Stomach (tissue), 9 donors: ENCODE measurements around the gene APBA3. TPM values are rescaled to one million over a fixed set of nuclear protein-coding genes. Genes with fewer than 3 reads are reported as not detected.

Experiments
- DNase-seq, 2 donors: peaks; one replicate each; pipeline versions ENCODE4 v3.0.0 to v3.0.0-alpha.2; 2013 to 2019
- H3K27ac ChIP-seq, 5 donors: fragments of 200-600 bp in 4 of 5; sonication (generic) in 4 of 5; one replicate each; pipeline ENCODE4 v1.5.1; 2013 to 2019; ENCODE audit warnings: mild to moderate bottlenecking in 1 of 5, moderate library complexity in 1 of 5
- H3K27me3 ChIP-seq, 3 donors: fragments of 200-600 bp; sonication (generic); one replicate each; pipeline ENCODE4 v1.5.1; 2017 to 2019; ENCODE audit warnings: mixed run types in 1 of 3
- H3K36me3 ChIP-seq, 4 donors: fragments of 200-600 bp; sonication (generic); 1 replicate in 3 of 4; 2 replicates in 1 of 4; pipeline ENCODE4 v1.5.1; 2016 to 2019
- H3K4me1 ChIP-seq, 4 donors: fragments of 200-600 bp; sonication (generic); one replicate each; pipeline ENCODE4 v1.5.1; 2016 to 2019
- H3K4me3 ChIP-seq, 4 donors: fragments of 200-600 bp; sonication (generic) in 3 of 4; one replicate each; pipeline ENCODE4 v1.5.1; 2016 to 2019; ENCODE audit warnings: mild to moderate bottlenecking in 1 of 4
- H3K9me3 ChIP-seq, 4 donors: fragments of 200-600 bp; sonication (generic); one replicate each; pipeline ENCODE4 v1.5.1; 2016 to 2019
- CTCF ChIP-seq, 7 experiments: fragments of 450-650 bp in 4 of 7; fragments of 200-600 bp in 3 of 7; sonication (generic) in 3 of 7; IDR thresholded peaks; one replicate each; pipeline ENCODE4 v1.5.1; 2016 to 2019; ENCODE audit warnings: antibody characterized with exemption in 7 of 7, control low read depth in 2 of 7, mild to moderate bottlenecking in 1 of 7
- EP300 ChIP-seq: sonication (generic); formaldehyde crosslinking; IDR thresholded peaks from one replicate; pipeline ENCODE4 v1.6.1; 2017; ENCODE audit warnings: antibody characterized with exemption
- POLR2A ChIP-seq, 4 donors: fragments of 450-650 bp; IDR thresholded peaks; one replicate each; pipeline ENCODE4 v1.6.1; 2016; ENCODE audit warnings: antibody characterized with exemption in 4 of 4, control low read depth in 2 of 4, mild to moderate bottlenecking in 1 of 4, moderate library complexity in 1 of 4
- POLR2AphosphoS5 ChIP-seq, 3 donors: sonication (generic); formaldehyde crosslinking; IDR thresholded peaks; one replicate each; pipeline ENCODE4 v1.6.1; 2016; ENCODE audit warnings: antibody characterized with exemption in 3 of 3
- WGBS, 5 donors: extraction: QIAGEN DNeasy Blood & Tissue Kit in 3 of 5; methylation state at CpG; one replicate each; pipeline versions ENCODE4 v1.1.5 to v1.1.7; 2013 to 2018; 5-methylcytosine and 5-hydroxymethylcytosine counted together
- intact Hi-C: fragments of 100-400 bp; cut with DNase I; formaldehyde crosslinking; loops from one replicate; pipeline ENCODE4 v1.15.1; 2023; ENCODE audit warnings: low total_unique reads
- polyA plus RNA-seq, 3 donors: library from polyadenylated mRNA; stranded (reverse); fragments of 200-250 nt; gene quantifications; one replicate each; pipeline ENCODE4 v1.2.3, GENCODE V29; 2013
- total RNA-seq, 5 donors: library from RNA; depleted of rRNA; stranded (reverse); fragments of >200 nt; gene quantifications; one replicate each; pipeline versions ENCODE4 v1.1.0 to v1.2.3, GENCODE V29; 2014 to 2016
- donor health status: healthy with polysubstance abuse.
- donor health status: Bipolar disorder and iron deficiency.
- donor health status: healthy.

APBA3 gene
- total and polyA plus RNA-seq, 8 donors: 9.4 to 111 (median 16.6) TPM

- intact Hi-C loops: no loop called here
- Histone ChIP-seq H3K27ac (no peak overlapping the region), H3K4me3 (no peak overlapping the region), H3K27me3 (peaks cover 0 to 12% (median 0%) of the 10 kb centered on the region in 3 donors), H3K9me3 (no peaks in the 10 kb centered on the region), H3K4me1 (peaks cover 0 to 26% (median 13%) of the 10 kb centered on the region in 4 donors), H3K36me3 (peaks cover 4 to 52% (median 42%) of the 10 kb centered on the region in 4 donors)
- DNase-seq: no peak
- 86 to 97% (median 95%) methylated on average over 5 to 32 of the region's 32 CpGs for WGBS, 5 donors
- no peak for TF ChIP-seq CTCF (IDR thresholded peaks at IDR 0.05)
- TF ChIP-seq EP300: no peak
Measured at GRCh38 chr19:3730457-3730958, 31.0 kb downstream of the APBA3 start.

GRCh38 chr19:3725640-3726310 is 35.7 kb downstream of the APBA3 start:
- Histone ChIP-seq H3K36me3 (peaks cover 0 to 11% (median 8%) of the 10 kb centered on the region in 4 donors), H3K27me3 (peaks cover 0 to 45% (median 26%) of the 10 kb centered on the region in 3 donors), H3K9me3 (no peaks in the 10 kb centered on the region), H3K4me1 (peaks cover 4 to 71% (median 44%) of the 10 kb centered on the region in 4 donors), H3K4me3 (no peak overlapping the region), H3K27ac (peak overlapping the region; percentile 68 to 85 (median 82))
- WGBS, 5 donors: 14 to 27% (median 20%) methylated on average over 8 to 14 of the region's 14 CpGs
- TF ChIP-seq CTCF (IDR thresholded peaks at IDR 0.05) (no peak), POLR2AphosphoS5 (IDR thresholded peaks at IDR 0.05) (peak in 2 of 3 donors; percentile 89 to 91)
- intact Hi-C loops: no loop called here
- peak; percentile 91 to 95 for DNase-seq

- no peak for DNase-seq
- Histone ChIP-seq H3K27ac (peak overlapping the region; percentile 68 to 86 (median 82)), H3K9me3 (no peaks in the 10 kb centered on the region), H3K36me3 (peaks cover 0 to 5% (median 2%) of the 10 kb centered on the region in 4 donors), H3K4me1 (peaks cover 4 to 77% (median 51%) of the 10 kb centered on the region in 4 donors), H3K27me3 (peaks cover 0 to 51% (median 32%) of the 10 kb centered on the region in 3 donors), H3K4me3 (no peak overlapping the region)
- intact Hi-C loops: no loop called here
- 34 to 55% (median 45%) methylated on average over 3 of the region's 3 CpGs for WGBS, 5 donors
- TF ChIP-seq POLR2A (IDR thresholded peaks at IDR 0.05): no peak
- no peak for TF ChIP-seq EP300
- no peak for TF ChIP-seq CTCF (IDR thresholded peaks at IDR 0.05)
- no peak for TF ChIP-seq POLR2AphosphoS5 (IDR thresholded peaks at IDR 0.05)
Measured at GRCh38 chr19:3725121-3725520, 36.4 kb downstream of the APBA3 start.

- peaks cover 4 to 85% (median 57%) of the 10 kb centered on the region in 4 donors for H3K4me1 ChIP-seq
- WGBS, 5 donors: 34 to 67% (median 42%) methylated on average over 8 of the region's 8 CpGs
- peaks cover 0 to 64% (median 36%) of the 10 kb centered on the region in 3 donors for H3K27me3 ChIP-seq
- H3K27ac ChIP-seq: peak overlapping the region; percentile 57 to 88 (median 82)
- DNase-seq: no peak
- no peak for TF ChIP-seq POLR2A (IDR thresholded peaks at IDR 0.05)
- H3K9me3 ChIP-seq: no peaks in the 10 kb centered on the region
- intact Hi-C loops: no loop called here
- no peaks in the 10 kb centered on the region for H3K36me3 ChIP-seq
- H3K4me3 ChIP-seq: no peak overlapping the region
Measured at GRCh38 chr19:3723883-3724282, 37.6 kb downstream of the APBA3 start.

GRCh38 chr19:3723110-3723488 is 38.4 kb downstream of the APBA3 start:
- 74 to 91% (median 86%) methylated on average over 5 of the region's 5 CpGs for WGBS, 5 donors

More at GRCh38 chr19:3723110-3723488, 38.4 kb downstream of the APBA3 start:
- intact Hi-C loops: no loop called here
- Histone ChIP-seq H3K9me3 (no peaks in the 10 kb centered on the region), H3K36me3 (no peaks in the 10 kb centered on the region), H3K27ac (peak overlapping the region; percentile 78 to 88 (median 86)), H3K4me3 (peak overlapping the region in 2 of 4 donors; percentile 54 to 57), H3K27me3 (peaks cover 0 to 68% (median 36%) of the 10 kb centered on the region in 3 donors), H3K4me1 (peaks cover 4 to 85% (median 58%) of the 10 kb centered on the region in 4 donors)
- no peak for DNase-seq
- no peak for TF ChIP-seq EP300
- no peak for TF ChIP-seq POLR2AphosphoS5 (IDR thresholded peaks at IDR 0.05)
- TF ChIP-seq CTCF (IDR thresholded peaks at IDR 0.05): no peak
- TF ChIP-seq POLR2A (IDR thresholded peaks at IDR 0.05): no peak
